ENCODE results near the gene MRPS22.
A peak's percentile ranks its signal among the peaks of the same experiment; 100 is the strongest.
"Not testable (repeated sequence)": the region's sequence is repeated elsewhere in the genome, so short reads cannot be mapped to it uniquely, and the experiment has no call there.

Gene MRPS22

DNA sequence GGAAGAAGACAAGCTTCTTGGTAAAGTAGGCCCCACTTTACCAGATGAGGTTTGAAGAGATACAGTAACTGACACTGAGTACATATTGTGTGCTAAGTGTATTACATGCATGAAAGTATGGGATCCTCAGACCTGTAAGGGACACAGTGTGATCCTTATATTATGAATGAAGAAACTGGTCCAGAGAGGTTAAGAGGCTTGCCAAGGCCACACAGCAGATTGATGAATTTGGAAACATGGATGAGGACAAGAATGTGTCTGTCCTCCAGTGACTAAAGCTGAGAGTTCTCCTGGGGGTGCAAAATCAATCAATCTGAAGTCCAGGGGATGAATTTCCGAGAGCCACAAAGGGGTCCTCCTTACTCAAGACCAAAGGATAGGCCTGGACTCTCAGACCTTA is 31.4 kb upstream of the MRPS22 start:
- no peak for DNase-seq (ENCODE audit: low read depth)

GRCh38 chr3:139312959-139313358 is 30.9 kb upstream of the MRPS22 start:
- no peak for DNase-seq (ENCODE audit: low read depth)

DNA sequence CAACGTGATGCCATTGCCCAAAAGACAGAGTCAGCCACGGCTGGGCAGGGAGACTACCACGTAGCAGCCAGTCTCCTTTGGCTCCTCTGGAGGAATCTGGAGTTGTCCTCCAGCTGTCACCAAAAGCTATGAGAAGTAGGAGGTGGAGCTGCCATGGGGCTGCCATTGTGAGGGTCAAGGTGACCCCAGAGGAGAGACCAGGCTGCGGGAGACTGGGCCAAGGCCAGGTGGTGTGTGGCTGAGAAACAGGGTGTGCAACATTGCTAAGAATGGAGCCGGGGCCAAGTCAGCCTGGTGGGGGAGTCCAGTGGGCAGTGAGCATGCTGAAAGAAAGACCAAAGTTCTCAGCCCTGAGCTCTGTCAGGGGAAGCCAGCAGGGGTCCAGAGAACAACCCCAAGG is 29.9 kb upstream of the MRPS22 start:
- DNase-seq (ENCODE audit: low read depth), result no peak

DNA sequence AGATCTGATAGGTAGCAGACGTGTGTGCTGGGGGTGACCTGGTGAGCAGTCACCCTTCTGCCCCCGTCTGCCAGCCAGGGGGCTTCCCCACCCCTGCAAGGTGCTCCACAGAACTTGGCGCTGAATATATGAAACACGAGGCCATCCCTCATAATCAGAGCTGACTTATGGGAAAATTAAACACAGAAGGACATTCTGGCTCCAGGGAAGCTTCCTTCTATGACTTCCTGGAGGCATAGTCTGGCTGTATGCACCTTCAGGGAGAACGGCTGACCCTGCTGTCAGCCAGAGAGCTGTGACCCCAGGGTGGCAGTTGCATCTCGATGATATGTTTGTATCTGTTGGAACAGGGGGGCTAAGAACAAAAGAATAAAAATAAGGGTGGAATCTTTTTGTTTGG is 26.6 kb upstream of the MRPS22 start:
- DNase-seq (ENCODE audit: low read depth), result no peak

GRCh38 chr3:139317660-139318430 is 26.0 kb upstream of the MRPS22 start:
- DNase-seq (ENCODE audit: low read depth), result no peak

- no peak for DNase-seq (ENCODE audit: low read depth)
Observed at GRCh38 chr3:139318431-139318816, 25.4 kb upstream of the MRPS22 start.

DNA sequence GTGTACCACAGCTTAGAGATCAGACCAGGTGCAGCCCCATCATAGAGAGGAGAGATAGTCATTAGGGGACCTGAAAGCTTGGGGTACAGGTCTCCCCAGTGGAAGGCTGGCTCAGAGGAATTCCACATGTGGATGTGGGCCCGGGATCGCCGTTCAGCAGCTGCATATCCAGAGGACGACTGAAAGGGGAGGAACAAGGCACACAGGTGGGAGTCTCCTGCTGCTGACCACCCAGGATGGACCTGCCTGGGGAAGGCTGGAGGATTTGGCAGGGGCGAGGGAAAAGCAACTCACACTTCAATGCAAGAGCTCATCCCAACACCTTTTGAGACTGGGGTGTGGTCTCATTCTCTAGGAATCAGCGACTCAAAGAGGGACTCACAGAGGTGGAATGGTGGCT is 25.0 kb upstream of the MRPS22 start:
- no peak for DNase-seq (ENCODE audit: low read depth)

DNA sequence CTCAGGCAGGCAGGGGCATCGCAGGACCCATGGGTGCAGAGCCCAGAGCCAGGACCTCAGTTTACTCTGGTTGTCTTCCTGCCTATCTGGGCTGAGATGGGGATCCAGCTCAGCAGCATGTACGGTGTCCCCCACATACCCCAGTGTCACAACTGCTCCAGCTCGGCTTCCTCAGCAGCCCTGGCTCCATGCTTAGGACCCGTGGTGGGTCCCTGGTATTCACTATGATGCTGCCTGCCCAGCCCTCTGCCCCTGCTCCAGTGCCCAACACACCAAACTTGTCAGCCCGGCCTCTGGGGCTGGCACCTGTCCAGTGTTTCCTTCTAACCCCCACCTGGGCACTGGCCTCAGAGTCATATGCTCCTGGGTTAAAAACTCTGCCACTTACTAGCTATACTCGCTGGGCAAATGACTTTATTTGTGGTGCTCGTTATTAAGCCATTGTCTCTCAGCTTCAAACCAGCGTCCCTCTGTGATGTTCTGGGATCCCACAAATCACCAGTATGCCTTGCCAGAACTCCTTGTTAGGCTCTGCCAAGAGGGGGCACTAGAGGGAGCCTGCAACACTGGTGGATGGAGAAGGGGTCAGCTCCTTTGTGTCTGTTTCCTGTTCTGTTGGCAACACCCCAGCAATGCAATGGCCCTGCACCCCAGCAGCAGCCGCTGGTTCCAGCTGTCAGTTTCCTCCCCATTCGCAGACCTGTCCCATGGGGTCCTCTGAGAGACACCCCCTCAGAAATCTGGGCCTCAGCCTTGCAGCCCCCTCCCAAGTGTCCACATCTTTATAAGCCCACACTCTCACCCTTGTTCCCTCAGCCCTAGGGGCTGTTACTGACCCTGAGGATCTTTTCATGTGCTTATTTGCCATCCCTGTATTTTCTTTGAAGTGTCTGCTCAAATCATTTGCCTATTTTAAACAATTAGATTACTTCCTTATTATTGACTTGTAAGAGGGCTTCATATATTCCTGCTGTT is 24.1 kb upstream of the MRPS22 start:
- DNase-seq (ENCODE audit: low read depth), result no peak

DNA sequence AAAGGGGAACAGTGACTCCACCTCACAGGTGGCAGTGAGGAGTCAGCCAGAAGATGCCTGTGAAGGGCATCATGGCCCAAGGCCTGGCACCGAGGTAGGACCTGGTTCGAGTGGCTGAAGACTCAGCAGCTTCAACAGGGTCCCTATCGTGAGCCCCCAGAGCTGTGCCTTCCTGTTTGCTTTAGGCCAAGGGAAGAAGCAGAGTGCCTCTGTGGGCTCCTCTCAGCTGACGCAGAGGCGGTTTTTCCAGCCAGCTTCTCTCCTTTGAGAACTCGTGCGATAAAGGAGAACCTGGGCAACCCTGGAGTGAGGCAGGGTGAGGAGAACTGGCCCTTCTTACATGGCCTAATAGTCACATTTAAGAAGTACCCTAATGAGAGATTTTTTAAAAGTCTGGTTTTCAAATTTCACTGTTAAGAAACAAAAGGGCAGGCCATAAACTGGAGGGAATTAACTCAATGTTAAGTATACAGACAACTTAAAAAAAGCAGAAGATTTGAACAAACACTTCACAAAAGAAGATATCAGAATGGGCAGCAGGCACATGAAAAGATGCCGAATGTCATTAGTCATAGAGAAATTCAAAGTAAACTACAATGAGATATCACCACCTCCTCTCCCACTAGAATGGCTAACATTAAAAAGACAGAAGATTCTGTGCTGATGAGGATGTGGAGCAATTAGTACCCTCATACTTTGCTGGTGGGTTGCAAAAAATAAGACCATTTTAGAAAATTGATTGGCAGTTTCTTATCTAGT is 23.1 kb upstream of the MRPS22 start:
- DNase-seq (ENCODE audit: low read depth), result no peak

GRCh38 chr3:139322346-139322745 is 21.5 kb upstream of the MRPS22 start:
- no peak for DNase-seq (ENCODE audit: low read depth)

GRCh38 chr3:139323146-139323545 is 20.7 kb upstream of the MRPS22 start:
- no peak for DNase-seq (ENCODE audit: low read depth)

- no peak for DNase-seq (ENCODE audit: low read depth)
Observed at GRCh38 chr3:139324456-139324855, 19.4 kb upstream of the MRPS22 start.

GRCh38 chr3:139325551-139325950 is 18.3 kb upstream of the MRPS22 start:
- no peak for DNase-seq (ENCODE audit: low read depth)

DNA sequence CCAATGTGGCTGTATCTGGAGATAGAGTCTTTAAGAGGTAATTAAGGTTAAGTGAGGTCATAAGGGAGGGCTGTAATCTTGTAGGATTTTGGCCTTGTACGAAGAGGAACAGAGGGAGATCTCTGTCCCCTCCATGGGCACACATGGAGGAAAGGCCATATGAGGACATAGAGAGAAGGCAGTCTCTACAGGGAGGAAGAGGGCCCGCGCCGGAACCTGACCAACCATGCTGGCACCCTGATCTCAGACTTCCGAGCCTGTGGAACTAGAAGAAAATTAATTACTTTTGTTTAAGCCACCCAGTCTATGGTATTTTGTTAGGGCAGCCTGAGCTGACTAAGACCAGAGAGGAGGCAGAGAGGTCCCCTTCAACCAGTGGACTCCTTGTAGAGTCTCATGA is 17.7 kb upstream of the MRPS22 start:
- no peak for DNase-seq (ENCODE audit: low read depth)

- DNase-seq (ENCODE audit: low read depth), result no peak
Observed at GRCh38 chr3:139326707-139327106, 17.1 kb upstream of the MRPS22 start.

DNA sequence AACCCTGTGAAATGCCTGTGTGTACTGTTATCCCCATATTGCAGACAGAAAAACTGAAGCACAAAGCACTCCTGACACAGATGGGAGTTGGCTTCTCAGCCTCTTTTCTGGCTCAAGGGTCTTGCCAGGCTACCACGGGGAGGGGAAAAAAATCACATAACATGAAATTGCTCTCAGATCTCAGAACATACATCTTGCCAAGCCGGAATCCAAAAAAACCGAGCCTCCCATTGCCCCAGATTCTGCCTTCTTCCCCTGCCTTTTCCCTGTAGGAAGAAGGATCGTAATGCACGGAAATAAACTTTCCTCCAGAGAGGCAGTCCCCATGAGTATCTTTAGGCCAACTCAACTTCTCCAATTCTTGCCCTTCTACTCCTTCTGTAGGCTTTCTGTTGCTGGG is 16.6 kb upstream of the MRPS22 start:
- DNase-seq (ENCODE audit: low read depth), result no peak

- no peak for DNase-seq (ENCODE audit: low read depth)
Observed at GRCh38 chr3:139327861-139328260, 16.0 kb upstream of the MRPS22 start.

DNA sequence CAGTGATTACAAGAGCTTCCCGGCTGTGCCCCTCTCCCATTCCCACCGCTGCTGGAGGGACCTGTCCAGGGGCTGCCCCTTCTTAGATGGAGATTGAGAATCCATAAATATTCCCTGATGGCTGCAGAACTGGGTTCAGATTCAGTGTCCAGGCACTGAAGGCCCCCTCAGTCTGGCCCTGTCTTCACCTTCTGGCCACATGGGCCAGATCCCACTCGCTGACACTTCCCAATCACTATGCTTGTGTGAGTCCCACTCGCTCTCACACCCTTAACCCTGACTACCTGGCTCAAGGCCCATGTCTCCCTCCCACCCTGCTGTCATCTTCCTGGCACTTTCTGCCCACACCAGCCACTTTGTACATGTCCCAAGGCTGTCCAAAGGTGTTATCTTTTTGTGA is 15.5 kb upstream of the MRPS22 start:
- DNase-seq (ENCODE audit: low read depth), result no peak

GRCh38 chr3:139329364-139329850 is 14.4 kb upstream of the MRPS22 start:
- peak; percentile 87 for DNase-seq (ENCODE audit: low read depth)

DNA sequence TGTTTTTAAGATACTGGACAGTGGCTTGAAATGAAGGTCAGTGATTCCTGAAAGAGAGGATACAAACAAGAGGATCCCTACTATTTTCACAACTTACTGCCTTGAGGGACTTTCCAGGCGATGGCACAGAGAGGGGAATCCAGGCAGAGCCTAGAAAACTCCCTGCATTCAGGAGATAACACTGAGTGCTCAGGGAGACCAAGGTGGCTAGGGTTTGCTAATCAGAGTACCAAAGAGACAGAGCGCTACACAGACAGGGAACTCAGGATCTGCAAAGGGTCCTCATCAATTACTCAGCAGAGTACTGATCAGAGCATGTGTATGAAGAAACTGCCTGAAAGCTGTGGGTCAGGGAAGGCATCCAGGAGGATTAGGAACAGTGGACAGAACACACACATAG is 11.7 kb upstream of the MRPS22 start:
- no peak for DNase-seq (ENCODE audit: low read depth)

- DNase-seq (ENCODE audit: low read depth), result not testable (repeated sequence)
Observed at GRCh38 chr3:139334675-139335074, 9.1 kb upstream of the MRPS22 start.

GRCh38 chr3:139338405-139338804 is 5.4 kb upstream of the MRPS22 start:
- DNase-seq (ENCODE audit: low read depth), result no peak

Measured in stimulated activated CD8-positive, alpha-beta memory T cell treated with anti-CD3 and anti-CD28 coated beads, Interleukin-7, amount 100 ng/mL, for 24 hours (primary cell).